Upper lobe of left lung (tissue), 4 donors: ENCODE data around the gene GALNT7.

Source experiments
- POLR2A ChIP-seq, 4 donors: fragments of 450-650 bp; IDR thresholded peaks; one replicate each; pipeline ENCODE4 v1.5.1; 2016 to 2017; ENCODE audit warnings: antibody characterized with exemption in 4 of 4, mild to moderate bottlenecking in 2 of 4
- POLR2AphosphoS5 ChIP-seq, 2 donors: sonication (generic); formaldehyde crosslinking; IDR thresholded peaks; one replicate each; pipeline ENCODE4 v1.5.1; 2017; ENCODE audit warnings: antibody characterized with exemption in 2 of 2
- TF ChIP-seq, protein P1 (sequence below), 6 experiments: fragments of 450-650 bp in 4 of 6; fragments of 200-600 bp in 2 of 6; sonication (generic) in 2 of 6; IDR thresholded peaks; one replicate each; pipeline ENCODE4 v1.5.1; 2016 to 2019; ENCODE audit warnings: antibody characterized with exemption in 6 of 6

DNA sequence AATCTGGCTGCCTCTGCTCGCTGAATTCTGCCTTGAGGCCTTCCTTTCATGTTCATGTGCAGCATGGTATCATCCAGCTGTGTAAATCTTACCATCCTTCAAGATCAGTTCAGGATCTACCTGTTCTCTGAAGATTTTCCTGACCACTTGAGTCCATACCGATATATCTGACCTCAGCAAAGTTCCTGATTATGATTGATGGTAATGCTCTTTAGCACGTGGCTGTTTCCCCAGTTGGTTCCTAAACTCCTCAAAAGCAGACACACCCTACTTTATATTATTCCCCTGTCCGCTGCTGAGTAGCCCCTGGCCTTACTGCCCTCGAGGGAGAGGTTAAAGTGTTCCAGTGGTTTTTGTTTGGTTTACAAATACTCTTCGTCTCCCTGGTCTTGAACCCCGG, 20.0 kb downstream of the GALNT7 start:
- no peak for TF ChIP-seq POLR2A (IDR thresholded peaks at IDR 0.05)
- TF ChIP-seq, protein P1, sequence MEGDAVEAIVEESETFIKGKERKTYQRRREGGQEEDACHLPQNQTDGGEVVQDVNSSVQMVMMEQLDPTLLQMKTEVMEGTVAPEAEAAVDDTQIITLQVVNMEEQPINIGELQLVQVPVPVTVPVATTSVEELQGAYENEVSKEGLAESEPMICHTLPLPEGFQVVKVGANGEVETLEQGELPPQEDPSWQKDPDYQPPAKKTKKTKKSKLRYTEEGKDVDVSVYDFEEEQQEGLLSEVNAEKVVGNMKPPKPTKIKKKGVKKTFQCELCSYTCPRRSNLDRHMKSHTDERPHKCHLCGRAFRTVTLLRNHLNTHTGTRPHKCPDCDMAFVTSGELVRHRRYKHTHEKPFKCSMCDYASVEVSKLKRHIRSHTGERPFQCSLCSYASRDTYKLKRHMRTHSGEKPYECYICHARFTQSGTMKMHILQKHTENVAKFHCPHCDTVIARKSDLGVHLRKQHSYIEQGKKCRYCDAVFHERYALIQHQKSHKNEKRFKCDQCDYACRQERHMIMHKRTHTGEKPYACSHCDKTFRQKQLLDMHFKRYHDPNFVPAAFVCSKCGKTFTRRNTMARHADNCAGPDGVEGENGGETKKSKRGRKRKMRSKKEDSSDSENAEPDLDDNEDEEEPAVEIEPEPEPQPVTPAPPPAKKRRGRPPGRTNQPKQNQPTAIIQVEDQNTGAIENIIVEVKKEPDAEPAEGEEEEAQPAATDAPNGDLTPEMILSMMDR (IDR thresholded peaks at IDR 0.05), result no peak
- no peak for TF ChIP-seq POLR2AphosphoS5 (IDR thresholded peaks at IDR 0.05)
